CD14-positive monocyte (primary cell): ENCODE data around the gene TTC21A. TPM values are rescaled to one million over a fixed set of nuclear protein-coding genes. Genes with fewer than 3 reads are reported as not detected.

ENCODE experiments used
- DNase-seq, 3 donors: peaks; one replicate each; pipeline ENCODE4 v3.0.0-alpha.2; 2011 to 2022
- H2AFZ ChIP-seq: 2 replicates; pipeline ENCODE4 v1.6.0; 2012; ENCODE audit warnings: mild to moderate bottlenecking, low read depth, low read length, inconsistent platforms; ENCODE audit not compliant: insufficient read depth, poor library complexity, severe bottlenecking
- H3K27ac ChIP-seq, 2 donors: 1 replicate in 1 of 2; 2 replicates in 1 of 2; pipeline ENCODE4 v1.5.1; 2012 to 2013; ENCODE audit warnings: low read length in 2 of 2, control low read depth in 1 of 2, inconsistent platforms in 1 of 2, low read depth in 1 of 2, mild to moderate bottlenecking in 1 of 2
- H3K27me3 ChIP-seq, 2 donors: one replicate each; pipeline versions ENCODE4 v1.6.0 to v1.6.1; 2011 to 2013; ENCODE audit warnings: low read length in 2 of 2; ENCODE audit not compliant: control insufficient read depth in 2 of 2, insufficient read depth in 2 of 2
- H3K36me3 ChIP-seq, 2 donors: replicated peaks in 1 of 2; 1 replicate in 1 of 2; 2 replicates in 1 of 2; pipeline versions ENCODE4 v1.5.1 to v1.6.1; 2012 to 2013; ENCODE audit warnings: low read length in 2 of 2, control low read depth in 1 of 2, inconsistent platforms in 1 of 2, mild to moderate bottlenecking in 1 of 2; ENCODE audit not compliant: insufficient read depth in 2 of 2, control insufficient read depth in 1 of 2
- H3K4me1 ChIP-seq, 2 donors: 1 replicate in 1 of 2; 2 replicates in 1 of 2; pipeline versions ENCODE4 v1.5.1 to v1.6.1; 2012 to 2013; ENCODE audit warnings: low read length in 2 of 2, control low read depth in 1 of 2, inconsistent platforms in 1 of 2, mild to moderate bottlenecking in 1 of 2, moderate library complexity in 1 of 2; ENCODE audit not compliant: insufficient read depth in 2 of 2, control insufficient read depth in 1 of 2
- H3K4me2 ChIP-seq: replicated peaks from 2 replicates; pipeline ENCODE3; 2012; ENCODE audit warnings: low read length, moderate library complexity, mild to moderate bottlenecking; ENCODE audit not compliant: poor library complexity, severe bottlenecking; ENCODE audit errors: extremely low read depth
- H3K4me3 ChIP-seq, 3 experiments: fragments of 200-600 bp in 1 of 3; sonication (generic) in 1 of 3; replicated peaks in 1 of 3; 1 replicate in 2 of 3; 2 replicates in 1 of 3; pipeline ENCODE4 v1.5.1; 2011 to 2013; ENCODE audit warnings: low read length in 3 of 3, mild to moderate bottlenecking in 3 of 3, control low read depth in 2 of 3, low read depth in 2 of 3, inconsistent platforms in 1 of 3, moderate library complexity in 1 of 3
- H3K79me2 ChIP-seq: 2 replicates; pipeline ENCODE4 v1.6.0; 2012; ENCODE audit warnings: mild to moderate bottlenecking, control low read depth, inconsistent platforms, low read length, moderate library complexity; ENCODE audit not compliant: insufficient read depth
- H3K9ac ChIP-seq: 2 replicates; pipeline ENCODE4 v1.6.0; 2017; ENCODE audit warnings: low read length, mild to moderate bottlenecking; ENCODE audit not compliant: insufficient read depth, poor library complexity, severe bottlenecking
- H3K9me3 ChIP-seq, 2 donors: replicated peaks in 1 of 2; 1 replicate in 1 of 2; 2 replicates in 1 of 2; pipeline versions ENCODE4 v1.5.1 to v1.6.1; 2012 to 2013; ENCODE audit warnings: low read length in 2 of 2, control low read depth in 1 of 2; ENCODE audit not compliant: control insufficient read depth in 1 of 2, insufficient read depth in 1 of 2
- H4K20me1 ChIP-seq: 2 replicates; pipeline ENCODE4 v1.6.0; 2012; ENCODE audit warnings: mild to moderate bottlenecking, low read length, control low read depth, moderate library complexity; ENCODE audit not compliant: insufficient read depth
- H3K27ac Mint-ChIP-seq, 7 donors: one replicate each; pipeline ENCODE4 v1.8.0; 2020; ENCODE audit warnings: mild to moderate bottlenecking in 7 of 7, mixed read lengths in 7 of 7, moderate library complexity in 6 of 7, inconsistent platforms in 2 of 7
- H3K27me3 Mint-ChIP-seq, 3 donors: one replicate each; pipeline ENCODE4 v1.8.0; 2021 to 2022; ENCODE audit warnings: low read depth in 3 of 3, mild to moderate bottlenecking in 3 of 3, mixed read lengths in 3 of 3, moderate library complexity in 3 of 3, inconsistent platforms in 1 of 3
- H3K36me3 Mint-ChIP-seq, 2 donors: one replicate each; pipeline ENCODE4 v1.8.0; 2020; ENCODE audit warnings: mixed read lengths in 2 of 2, inconsistent platforms in 1 of 2, mild to moderate bottlenecking in 1 of 2
- H3K4me1 Mint-ChIP-seq: one replicate; pipeline ENCODE4 v1.8.0; 2020; ENCODE audit warnings: mild to moderate bottlenecking, mixed read lengths
- H3K4me3 Mint-ChIP-seq, 2 donors: one replicate each; pipeline ENCODE4 v1.8.0; 2020; ENCODE audit warnings: mild to moderate bottlenecking in 2 of 2, mixed read lengths in 2 of 2, moderate library complexity in 1 of 2
- H3K9me3 Mint-ChIP-seq, 7 donors: one replicate each; pipeline ENCODE4 v1.8.0; 2020 to 2022; ENCODE audit warnings: mixed read lengths in 7 of 7, mild to moderate bottlenecking in 6 of 7, moderate library complexity in 6 of 7, inconsistent platforms in 2 of 7
- CTCF ChIP-seq: fragments of 200-600 bp; IDR thresholded peaks from one replicate; pipeline ENCODE4 v1.8.0; 2022; ENCODE audit warnings: antibody characterized with exemption, mild to moderate bottlenecking
- WGBS: methylation state at CpG from one replicate; pipeline ENCODE4 v1.1.5; 2013; ENCODE audit warnings: missing lambda C conversion rate; ENCODE audit not compliant: insufficient coverage; 5-methylcytosine and 5-hydroxymethylcytosine counted together
- intact Hi-C, 2 donors: fragments of 100-400 bp; cut with micrococcal nuclease; formaldehyde crosslinking; loops; one replicate each; pipeline versions ENCODE4 v1.15.0 to v1.15.1; 2023
- polyA plus RNA-seq, 3 donors: library from polyadenylated mRNA; depleted of rRNA in 1 of 3; unstranded in 2 of 3; stranded (reverse) in 1 of 3; fragments of 300-500 nt in 2 of 3; fragments of >200 nt in 1 of 3; fragmentation: Illumina TruSeq in 2 of 3; gene quantifications; 1 replicate in 2 of 3; 2 replicates in 1 of 3; pipeline ENCODE4 v1.2.3, GENCODE V29; 2012 to 2021

TTC21A gene
- polyA plus RNA-seq, 3 donors = 0.67 to 12.9 (median 2.2) TPM

GRCh38 chr3:39099738-39100499 is 7.6 kb upstream of the TTC21A start:
- Mint-ChIP-seq H3K9me3 (no peaks in the 10 kb centered on the region), H3K27me3 (peaks cover 0 to 1% (median 0%) of the 10 kb centered on the region in 3 donors), H3K27ac (peak overlapping the region in 3 of 7 donors; percentile 13 to 30 (median 26)), H3K4me3 (no peak overlapping the region), H3K4me1 (peaks cover 20% of the 10 kb centered on the region), H3K36me3 (peaks cover 61 to 69% of the 10 kb centered on the region in 2 donors)
- H3K27ac ChIP-seq = peak overlapping the region in 1 of 2 donors; percentile 20
- no peaks in the 10 kb centered on the region for H3K9me3 ChIP-seq
- H3K4me2 ChIP-seq = no peak overlapping the region
- H3K27me3 ChIP-seq = no peaks in the 10 kb centered on the region
- DNase-seq = no peak
- no peak overlapping the region for H2AFZ ChIP-seq
- H3K9ac ChIP-seq = no peak overlapping the region
- TF ChIP-seq CTCF = no peak
- peaks cover 0 to 5% of the 10 kb centered on the region in 2 donors for H3K4me1 ChIP-seq
- H3K36me3 ChIP-seq = peaks cover 62 to 75% of the 10 kb centered on the region in 2 donors
- peaks cover 21% of the 10 kb centered on the region for H3K79me2 ChIP-seq
- H3K4me3 ChIP-seq = no peak overlapping the region
- H4K20me1 ChIP-seq = peaks cover 89% of the 10 kb centered on the region
- intact Hi-C loops = loop anchor here (2.0 to 10.0 kb wide), 2 partner anchors 185 to 189 kb away; partner anchors contain the start of gene CX3CR1 (in 1 of the 2)
- WGBS = no CpG with 5 or more reads among the region's 2 CpGs

- H3K4me1 Mint-ChIP-seq = peaks cover 26% of the 10 kb centered on the region
- no peak overlapping the region for H3K4me3 Mint-ChIP-seq
- no peak for TF ChIP-seq CTCF
- H3K27me3 Mint-ChIP-seq = peaks cover 0 to 1% (median 0%) of the 10 kb centered on the region in 3 donors
- Histone ChIP-seq H4K20me1 (peaks cover 91% of the 10 kb centered on the region), H3K9me3 (no peaks in the 10 kb centered on the region), H3K79me2 (peaks cover 27% of the 10 kb centered on the region), H3K27me3 (no peaks in the 10 kb centered on the region), H3K27ac (peak overlapping the region in 1 of 2 donors; percentile 20), H3K9ac (no peak overlapping the region), H3K4me1 (peaks cover under 1 to 11% of the 10 kb centered on the region in 2 donors), H3K4me3 (no peak overlapping the region), H2AFZ (no peak overlapping the region), H3K36me3 (peaks cover 57 to 69% of the 10 kb centered on the region in 2 donors), H3K4me2 (no peak overlapping the region)
- H3K27ac Mint-ChIP-seq = peak overlapping the region in 3 of 7 donors; percentile 30 to 73 (median 41)
- H3K9me3 Mint-ChIP-seq = no peaks in the 10 kb centered on the region
- WGBS = 98% methylated on average over 7 of the region's 9 CpGs
- intact Hi-C loops = loop anchor here (2.0 to 10.0 kb wide), 2 partner anchors 184 to 188 kb away; partner anchors contain the start of gene CX3CR1 (in 1 of the 2)
- no peak for DNase-seq
- peaks cover 60 to 67% of the 10 kb centered on the region in 2 donors for H3K36me3 Mint-ChIP-seq
Observed at GRCh38 chr3:39100500-39100886, 7.0 kb upstream of the TTC21A start.
